Activated CD4-positive, alpha-beta T cell treated with anti-CD3 and anti-CD28 coated beads, Interleukin-2, amount 50 U/mL, for 24 hours (primary cell): ENCODE data around the gene CPA2.
A peak's percentile ranks its signal among the peaks of the same experiment; 100 is the strongest.
"Not testable (repeated sequence)": the region's sequence is repeated elsewhere in the genome, so short reads cannot be mapped to it uniquely, and the experiment has no call there.

Experiments
- DNase-seq, 2 donors: peaks; one replicate each; pipeline ENCODE4 v3.0.0-alpha.2; 2020; ENCODE audit warnings: low read depth in 1 of 2, low spot score in 1 of 2

CPA2 gene

DNA sequence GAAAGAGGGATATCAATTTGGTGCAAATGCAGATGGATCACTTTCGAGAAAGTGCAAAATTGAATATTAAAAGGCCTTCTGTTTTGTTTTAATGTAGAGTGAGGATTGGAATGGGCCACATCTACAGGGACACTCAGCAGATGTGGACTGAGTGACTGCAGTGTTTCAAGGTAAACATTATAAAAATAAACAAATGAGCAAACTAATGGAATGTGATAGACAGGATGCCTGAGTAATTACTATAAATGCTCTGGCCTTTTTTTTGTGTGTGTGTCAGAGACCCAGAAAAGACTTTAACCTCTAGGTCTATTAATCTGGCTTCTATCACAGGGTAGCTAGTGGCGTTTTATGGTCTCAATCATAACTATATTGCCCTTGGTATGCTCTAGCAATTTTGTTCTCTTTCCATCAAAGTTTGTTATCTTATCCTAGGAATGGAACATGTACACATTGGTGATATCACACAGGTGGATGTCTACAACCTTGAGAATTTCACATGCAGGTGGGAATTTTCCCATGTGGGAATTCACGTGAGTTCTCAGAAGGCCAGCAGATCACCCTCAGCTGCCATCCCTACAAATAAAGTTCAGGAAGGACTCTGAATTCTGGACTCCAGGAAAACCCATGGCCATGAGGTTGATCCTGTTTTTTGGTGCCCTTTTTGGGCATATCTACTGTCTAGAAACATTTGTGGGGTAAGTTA is at the start of gene CPA2:
TSS of gene CPA2 (plus strand) at position 606 of the 703 bp plus-strand sequence. CDS start at position 625, 19 bp downstream.
- DNase-seq, result no peak

DNA sequence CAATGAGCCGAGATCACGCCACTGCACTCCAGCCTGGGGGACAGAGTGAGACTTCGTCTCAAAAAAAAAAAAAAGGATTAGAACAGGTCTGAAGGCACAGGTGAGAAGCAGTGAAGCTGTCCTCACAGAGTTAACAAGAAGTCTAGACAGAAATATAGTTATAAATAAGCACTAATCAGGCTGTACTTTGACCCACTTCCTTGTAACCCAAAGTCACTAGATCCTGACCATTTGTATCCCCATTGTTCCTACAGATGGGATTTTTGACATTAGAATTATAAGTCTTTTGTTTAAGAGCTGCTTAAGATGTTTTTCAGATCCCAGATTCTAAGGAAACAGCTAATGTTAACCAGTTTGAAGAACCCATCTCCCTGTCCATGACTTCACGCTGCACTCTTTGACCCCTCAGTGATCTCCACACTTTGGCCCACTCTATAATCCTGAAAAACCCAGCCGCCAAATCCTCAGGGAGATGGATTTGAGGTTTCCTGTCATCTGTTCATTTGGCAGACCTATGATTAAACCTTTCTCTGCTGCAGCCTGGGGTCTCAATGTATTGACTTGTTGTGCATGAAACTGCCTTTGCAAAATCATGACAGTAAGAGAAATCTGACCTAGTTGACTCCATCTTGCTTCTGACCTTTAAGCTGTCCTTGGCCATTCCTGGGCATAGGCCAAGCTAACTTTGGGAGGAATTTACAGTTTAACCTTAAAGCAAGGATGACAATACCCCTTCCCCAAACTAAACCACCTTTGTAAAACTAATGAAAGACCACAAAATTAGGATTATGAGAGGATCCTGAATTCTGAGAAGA is 47.6 kb upstream of the CPA2 start:
- no peak for DNase-seq

DNA sequence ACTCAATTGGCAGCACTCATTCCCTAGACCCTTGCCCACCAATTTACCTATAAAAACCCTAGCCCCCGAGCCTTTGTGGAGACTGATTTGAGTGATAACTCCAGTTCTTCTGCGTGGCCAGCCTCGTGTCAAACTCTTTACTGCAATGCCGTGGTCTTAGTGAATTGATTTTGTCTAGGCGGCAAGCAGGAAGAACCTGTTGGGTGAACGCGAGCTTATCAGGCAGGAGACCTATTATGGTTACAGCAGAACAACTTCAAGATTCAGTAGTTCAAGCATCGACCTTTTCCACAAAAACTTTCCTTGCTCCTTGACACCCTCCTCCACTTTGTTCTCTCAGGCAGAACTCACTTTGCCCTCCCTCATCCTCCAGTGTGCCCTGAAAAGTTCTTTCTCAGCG is 46.8 kb upstream of the CPA2 start:
- DNase-seq, result no peak

DNA sequence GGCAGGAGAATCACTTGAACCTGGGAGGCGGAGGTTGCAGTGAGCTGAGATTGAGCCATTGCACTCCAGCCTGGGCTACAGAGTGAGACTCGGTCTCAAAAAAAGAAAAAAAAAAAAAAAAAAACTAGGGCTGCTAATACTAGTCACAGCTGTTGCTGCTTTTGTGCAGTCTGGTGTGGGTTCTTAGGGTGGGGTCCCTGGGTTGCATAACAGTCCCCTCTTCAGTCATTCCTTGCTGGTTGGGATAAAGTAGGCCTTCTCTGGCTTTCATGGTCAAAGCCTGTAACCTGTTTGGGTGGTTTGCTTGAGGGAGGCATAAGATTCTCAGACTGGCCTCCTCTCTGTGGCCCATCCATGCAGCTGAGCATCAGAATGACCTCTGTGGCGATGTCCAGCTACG is 44.9 kb upstream of the CPA2 start:
- no peak for DNase-seq

DNA sequence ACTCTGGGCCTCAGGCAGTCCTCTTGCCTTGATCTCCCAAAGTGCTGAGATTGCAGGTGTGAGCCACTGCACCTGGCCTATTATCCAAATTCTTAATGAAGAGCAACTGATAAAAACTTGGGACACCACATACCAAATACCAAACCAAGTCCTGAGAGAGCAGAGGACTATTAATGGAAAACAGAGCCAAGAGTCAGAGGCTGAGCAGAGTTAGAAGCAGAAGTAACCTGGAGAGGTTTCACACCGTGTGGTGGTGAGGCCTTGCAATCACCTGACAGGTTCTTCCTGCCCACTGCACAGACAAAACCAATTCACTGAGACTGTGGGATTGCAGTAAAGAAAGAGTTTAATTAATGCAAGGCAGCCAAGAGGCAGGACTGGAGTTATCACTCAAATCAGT is 43.0 kb upstream of the CPA2 start:
- no peak for DNase-seq

DNA sequence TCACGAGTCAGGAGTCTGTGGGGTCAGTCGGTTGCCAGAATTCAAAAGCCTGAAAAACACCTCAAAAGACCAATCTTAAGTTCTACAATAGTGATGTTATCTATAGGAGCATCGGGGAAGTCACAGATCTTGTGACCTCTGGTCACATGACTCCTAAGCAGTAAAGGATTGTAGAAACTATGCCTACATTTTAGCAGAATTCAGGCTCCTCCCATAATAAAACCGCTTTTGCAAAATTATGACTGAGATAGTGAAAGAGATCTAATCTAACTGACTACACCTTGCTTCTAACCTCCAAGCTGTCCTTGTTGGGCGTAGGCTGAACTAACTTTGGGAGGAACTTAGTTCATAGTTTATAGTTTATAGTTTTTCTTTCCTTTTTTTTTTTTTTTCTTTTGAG is 42.5 kb upstream of the CPA2 start:
- no peak for DNase-seq

DNA sequence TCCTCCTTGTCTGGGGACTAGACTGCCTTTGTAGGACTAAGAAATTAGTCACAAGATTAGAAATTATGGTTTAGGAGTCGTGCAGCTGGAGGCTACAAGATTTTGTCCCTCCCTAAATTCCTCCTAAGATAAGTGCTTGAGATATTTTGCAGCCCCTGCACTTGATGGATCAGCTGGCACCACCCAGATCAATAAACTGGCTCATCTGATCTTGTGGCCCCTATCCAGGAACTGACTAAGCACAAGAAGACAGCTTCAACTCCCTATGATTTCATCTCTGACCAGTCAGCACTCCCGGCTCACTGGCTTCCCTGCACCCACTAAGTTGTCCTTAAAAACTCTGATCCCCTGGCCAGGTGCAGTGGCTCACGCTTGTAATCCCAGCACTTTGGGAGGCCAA is 41.7 kb upstream of the CPA2 start:
- not testable (repeated sequence) for DNase-seq

DNA sequence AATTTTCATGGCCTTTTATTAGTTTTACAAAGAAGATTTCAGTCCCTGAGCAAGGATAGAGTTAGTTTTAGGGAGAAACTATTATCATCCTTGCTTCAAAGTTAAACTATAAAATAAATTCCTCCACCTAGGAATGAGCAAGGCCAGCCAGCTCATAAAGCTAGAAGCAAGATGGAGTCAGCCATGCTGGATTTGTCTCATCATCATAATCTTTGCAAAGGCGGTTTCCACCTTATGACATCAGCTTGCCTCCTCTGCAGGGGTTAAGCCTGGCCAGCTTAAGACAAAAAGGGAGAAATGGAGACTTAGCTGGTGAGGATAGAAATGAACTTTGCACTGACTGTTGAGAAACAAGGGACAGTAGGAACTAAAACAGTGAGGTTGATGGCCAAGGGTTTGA is 40.3 kb upstream of the CPA2 start:
- DNase-seq, result no peak

DNA sequence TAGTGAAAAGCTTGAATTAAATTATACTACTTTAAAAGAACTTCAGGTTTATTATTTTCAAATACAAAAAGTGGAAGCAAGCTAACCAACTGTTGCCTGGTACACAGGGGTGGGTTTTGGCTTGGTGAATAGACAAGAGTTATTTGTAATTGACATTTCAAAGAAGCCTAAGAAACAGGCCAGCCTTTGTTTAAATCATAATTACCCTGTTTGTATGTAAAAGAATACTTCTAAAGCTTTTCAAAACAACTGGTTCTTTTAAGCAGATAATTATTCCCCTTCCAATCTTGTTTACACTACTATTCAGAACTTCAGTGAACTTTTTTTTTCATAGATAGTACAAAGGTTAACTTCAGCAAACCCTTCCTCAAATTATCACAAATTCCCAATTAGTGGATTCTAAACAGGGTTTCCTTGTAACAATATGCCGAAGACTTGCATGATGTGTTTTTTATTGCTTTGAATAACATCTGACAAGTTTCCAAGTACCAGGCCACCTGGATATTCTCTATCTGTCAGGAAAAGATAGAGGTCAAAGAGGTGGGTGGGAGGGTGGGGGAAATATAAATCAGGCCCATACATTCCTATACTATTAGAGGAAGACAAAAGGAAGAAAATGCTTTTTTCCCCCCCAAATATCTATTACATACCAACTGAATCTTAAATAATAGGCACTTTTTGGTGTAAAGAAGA is 38.6 kb upstream of the CPA2 start:
- no peak for DNase-seq

DNA sequence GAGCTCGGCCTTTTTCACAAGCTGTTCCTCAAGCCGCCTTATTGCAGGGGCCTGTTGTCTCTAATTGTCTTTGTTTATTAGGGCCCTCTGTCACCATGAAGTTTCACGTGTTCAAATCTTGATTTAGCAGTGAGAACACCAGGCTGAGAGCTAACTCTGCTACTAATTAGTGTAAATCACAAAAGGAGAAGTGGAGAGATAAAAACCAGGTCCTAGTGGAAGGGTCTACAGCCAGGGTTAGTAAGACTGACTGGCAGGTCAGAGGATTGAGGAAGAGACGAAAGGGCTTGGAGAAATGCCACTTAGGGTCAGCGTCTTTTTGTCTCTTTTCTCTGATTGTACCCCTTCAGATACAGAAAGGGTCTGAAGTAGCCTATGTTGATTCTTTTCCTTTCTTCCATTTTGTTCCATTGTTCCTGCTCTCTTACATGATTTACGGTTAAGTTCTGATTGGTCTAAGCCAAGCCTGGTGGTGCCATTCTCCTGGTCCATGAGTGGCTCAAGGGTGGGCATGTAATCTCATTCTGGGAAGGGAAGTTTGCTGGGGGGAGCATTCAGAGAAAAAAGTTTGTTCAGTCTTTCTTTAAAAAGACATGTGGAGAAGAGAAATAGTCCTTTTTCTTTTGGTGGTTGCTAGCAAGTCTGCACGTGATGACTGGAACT is 37.7 kb upstream of the CPA2 start:
- DNase-seq, result no peak

DNA sequence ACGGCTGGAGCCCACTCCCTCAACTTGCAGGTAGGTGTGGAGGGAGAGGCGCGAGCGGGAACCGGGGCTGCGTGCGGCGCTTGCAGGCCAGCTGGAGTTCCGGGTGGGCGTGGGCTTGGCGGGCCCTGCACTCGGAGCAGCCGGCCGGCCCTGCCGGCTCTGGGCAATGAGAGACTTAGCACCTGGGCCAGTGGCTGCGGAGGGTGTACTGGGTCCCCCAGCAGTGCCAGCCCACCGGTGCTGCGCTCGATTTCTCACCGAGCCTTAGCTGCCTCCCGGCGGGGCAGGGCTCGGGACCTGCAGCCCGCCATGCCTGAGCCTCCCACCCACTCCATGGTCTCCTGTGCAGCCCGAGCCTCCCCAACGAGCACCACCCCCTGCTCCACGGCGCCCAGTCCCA is 36.7 kb upstream of the CPA2 start:
- DNase-seq, result not testable (repeated sequence)

DNA sequence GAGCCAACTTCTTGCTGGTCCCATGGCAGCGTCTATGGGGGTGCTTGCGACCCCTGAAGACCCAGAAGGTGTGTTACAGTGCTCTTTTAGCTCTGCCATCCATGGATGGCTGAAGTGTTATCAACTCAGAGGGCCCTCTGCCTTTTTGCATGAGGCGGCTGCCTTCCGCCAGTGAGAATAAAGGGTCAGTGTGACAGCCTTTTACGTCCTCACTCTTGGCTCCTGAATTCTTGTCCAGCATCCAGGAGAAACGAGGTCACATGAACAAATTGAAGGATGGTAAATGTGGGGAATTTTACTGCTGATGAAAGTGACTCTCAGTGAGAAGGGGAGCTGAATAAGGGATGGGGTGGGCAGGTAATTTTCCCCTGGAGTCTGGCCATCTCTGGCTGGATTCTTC is 34.9 kb upstream of the CPA2 start:
- DNase-seq, result no peak

DNA sequence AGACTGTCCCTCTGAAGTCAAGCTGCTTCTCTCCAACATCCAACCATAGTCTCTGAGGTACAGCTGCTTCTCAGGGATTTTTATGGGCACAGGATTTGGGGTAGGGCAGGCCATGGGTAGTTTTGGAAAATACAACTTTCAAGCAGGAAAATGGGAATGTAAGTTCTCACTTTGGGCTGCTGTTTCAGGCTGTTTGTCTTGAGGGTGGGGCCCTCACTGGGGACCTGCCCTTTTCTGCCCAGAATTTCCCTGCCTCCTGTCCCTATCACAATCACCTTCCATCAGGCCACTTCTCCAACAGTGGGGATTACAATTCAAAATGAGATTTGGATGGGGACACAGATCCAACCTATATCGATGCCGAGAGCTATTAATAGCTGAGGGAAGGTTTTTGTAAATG is 34.5 kb upstream of the CPA2 start:
- no peak for DNase-seq

DNA sequence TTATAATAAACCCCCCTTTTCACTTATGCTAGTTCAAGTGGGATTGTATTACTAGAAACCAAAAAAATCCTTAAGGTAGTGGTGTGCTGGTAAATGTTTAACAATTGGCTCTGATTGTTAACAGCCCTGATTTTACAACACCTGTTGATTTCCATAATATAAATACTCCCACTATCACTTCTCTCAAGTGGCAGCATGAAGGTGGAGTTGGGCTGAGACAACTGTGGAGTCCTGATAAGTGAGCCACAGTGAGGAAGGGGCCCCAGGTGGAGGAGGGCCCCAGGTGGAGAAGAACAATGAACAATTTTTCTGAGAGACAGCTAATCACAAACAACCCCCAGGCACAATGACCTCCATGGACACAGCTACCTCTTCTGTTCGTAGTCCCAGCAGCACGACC is 32.6 kb upstream of the CPA2 start:
- DNase-seq, result no peak

DNA sequence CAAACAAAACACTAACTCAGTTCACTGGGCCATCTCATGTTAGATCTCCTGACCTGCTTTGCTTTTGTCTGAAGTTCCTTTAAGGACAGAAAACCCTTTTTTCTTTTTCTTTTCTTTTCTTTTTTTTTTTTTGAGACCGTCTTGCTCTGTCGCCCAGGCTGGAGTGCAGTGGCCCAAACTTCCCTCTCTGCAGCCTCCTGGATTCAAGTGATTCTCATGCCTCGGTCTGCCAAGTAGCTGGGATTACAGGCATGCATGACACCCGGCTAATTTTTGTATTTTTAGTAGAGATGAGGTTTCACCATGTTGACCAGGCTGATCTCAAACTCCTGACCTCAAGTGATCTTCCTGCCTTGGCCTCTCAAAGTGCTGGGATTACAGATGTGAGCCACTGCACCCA is 30.3 kb upstream of the CPA2 start:
- not testable (repeated sequence) for DNase-seq

DNA sequence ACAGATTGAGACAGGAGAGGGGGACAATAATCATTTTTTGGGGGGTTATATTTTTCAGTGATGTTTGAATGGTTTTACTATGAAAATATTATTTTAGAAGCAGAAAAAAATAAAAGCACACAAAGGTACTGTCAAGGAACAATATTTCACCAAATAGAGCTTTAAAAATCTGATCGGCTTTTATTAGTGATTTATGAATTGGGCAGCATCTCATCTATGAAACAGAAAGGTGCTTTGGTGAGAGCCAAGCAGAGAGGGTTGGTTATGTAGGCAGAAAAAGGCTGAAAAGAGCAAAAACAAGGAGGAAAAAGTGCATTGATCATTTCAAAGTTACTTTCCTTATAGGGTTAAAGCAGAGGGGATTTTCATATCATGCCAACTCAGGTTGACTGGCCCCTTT is 26.4 kb upstream of the CPA2 start:
- no peak for DNase-seq

DNA sequence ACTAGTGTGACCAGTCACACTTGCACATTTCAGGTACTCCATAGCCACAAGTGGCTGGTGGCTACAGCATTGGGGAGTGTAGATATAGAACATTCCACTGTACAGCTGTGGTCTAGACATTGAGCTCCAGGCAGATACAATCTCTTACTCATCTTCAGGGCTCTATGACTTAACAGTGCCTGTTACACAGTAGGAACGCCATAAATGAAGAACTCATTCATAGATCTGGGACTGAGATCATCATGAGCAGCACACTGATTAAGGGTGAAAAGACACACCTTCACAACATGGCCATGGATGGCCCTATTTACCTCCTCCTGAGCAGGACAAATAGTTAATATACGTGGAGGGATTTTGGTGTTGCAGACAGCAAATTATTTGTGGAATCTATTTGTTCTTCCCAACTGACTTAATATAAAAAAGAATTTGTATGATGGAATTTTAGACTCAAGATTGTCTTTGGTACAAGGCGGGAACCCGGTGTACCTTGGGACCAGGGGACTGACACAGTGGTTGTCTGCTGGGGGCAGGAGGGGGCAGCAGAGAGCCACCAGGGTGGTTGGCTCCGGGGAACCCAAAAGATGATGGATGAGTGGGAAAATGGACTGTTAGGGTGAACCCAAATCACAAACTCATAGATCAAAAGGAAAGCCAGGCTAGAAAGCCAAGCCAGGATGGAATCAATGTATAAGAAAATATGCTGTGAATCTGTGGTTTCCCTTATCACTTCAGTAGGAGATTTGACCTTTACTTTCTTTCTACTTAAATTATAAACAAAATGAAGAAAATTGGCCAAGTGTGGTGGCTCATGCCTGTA is 24.3 kb upstream of the CPA2 start:
- peak; percentile 28 to 52 for DNase-seq

DNA sequence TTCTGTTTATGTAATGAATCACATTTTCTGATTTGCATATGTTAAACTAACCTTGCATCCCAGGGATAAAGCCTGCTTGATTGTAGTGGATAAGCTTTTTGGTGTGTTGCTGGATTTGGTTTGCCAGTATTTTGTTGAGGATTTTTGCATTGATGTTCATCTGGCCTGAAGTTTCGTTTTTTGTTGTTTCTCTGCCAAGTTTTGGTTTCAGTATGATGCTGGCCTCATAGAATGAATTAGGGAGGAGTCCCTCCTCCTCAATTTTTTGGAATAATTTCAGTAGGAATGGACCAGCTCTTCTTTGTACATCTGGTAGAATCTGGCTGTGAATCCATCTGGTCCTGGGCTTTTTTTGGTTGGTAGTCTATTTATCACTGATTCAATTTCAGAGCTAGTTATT is 23.2 kb upstream of the CPA2 start:
- DNase-seq, result not testable (repeated sequence)

DNA sequence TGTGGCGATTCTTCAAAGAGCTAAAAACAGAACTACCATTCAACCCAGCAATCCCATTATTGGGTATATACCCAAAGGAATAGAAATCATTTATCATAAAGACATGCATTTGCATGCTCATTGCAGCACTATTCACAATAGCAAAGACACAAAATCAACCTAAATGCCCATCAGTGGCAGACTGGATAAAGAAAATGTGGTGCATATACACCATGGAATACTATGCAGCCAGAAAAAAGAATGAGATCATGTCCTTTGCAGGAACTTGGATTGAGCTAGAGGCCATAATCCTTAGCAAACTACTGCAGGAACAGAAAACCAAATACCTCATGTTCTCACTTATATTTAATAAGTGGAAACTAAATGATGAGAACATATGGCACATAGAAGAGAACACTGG is 20.2 kb upstream of the CPA2 start:
- DNase-seq, result not testable (repeated sequence)

DNA sequence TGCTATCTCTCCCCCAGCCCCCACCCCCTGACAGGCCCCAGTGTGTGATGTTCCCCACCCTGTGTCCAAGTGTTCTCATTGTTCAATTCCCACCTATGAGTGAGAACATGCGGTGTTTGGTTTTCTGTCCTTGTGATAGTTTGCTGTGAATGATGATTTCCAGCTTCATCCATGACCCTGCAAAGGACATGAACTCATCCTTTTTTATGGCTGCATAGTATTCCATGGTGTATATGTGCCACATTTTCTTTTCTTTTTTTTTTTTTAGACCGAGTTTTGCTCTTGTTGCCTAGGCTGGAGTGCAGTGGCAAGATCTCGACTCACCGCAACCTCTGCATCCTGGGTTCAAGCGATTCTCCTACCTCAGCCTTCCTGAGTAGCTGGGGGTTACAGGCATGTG is 17.8 kb upstream of the CPA2 start:
- not testable (repeated sequence) for DNase-seq

DNA sequence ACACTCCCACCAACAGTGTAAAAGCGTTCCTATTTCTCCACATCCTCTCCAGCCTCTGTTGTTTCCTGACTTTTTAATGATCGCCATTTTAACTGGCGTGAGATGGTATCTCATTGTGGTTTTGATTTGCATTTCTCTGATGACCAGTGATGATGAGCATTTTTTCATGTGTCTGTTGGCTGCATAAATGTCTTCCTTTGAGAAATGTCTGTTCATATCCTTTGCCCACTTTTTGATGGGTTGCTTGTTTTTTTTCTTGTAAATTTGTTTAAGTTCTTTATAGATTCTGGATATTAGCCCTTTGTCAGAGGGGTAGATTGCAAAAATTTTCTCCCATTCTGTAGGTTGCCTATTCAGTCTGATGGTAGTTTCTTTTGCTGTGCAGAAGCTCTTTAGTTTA is 17.0 kb upstream of the CPA2 start:
- DNase-seq, result not testable (repeated sequence)
